Measurements from ENCODE around the gene PRUNE2. TPM values are rescaled to one million over a fixed set of nuclear protein-coding genes. Genes with fewer than 3 reads are reported as not detected.

The PRUNE2 gene
- total RNA-seq, 4 donors from 2014 or later: 3.6 to 16.2 (median 6.4) TPM

DNA sequence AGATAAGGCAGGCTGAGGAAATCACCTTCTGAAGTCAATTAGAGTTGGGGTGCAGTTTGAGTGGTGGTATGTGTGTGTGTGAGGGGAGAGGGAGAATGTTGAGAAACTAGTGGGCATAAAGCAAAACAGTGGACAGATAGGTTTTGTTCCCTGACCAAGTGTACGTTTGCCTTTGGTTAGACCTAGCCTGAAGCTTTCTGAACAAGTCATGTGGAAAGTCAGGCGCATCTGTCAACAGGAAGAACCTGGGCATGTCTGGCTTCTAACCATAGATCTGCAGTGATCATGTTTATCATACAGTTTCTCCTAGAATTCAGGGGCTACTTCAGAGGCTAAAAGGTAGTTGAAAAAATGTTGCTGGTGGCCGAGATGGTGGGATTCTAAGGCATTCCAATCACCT is 284.9 kb downstream of the PRUNE2 start:
- no peaks in the 10 kb centered on the region for H3K27me3 ChIP-seq
- TF ChIP-seq, protein P1, sequence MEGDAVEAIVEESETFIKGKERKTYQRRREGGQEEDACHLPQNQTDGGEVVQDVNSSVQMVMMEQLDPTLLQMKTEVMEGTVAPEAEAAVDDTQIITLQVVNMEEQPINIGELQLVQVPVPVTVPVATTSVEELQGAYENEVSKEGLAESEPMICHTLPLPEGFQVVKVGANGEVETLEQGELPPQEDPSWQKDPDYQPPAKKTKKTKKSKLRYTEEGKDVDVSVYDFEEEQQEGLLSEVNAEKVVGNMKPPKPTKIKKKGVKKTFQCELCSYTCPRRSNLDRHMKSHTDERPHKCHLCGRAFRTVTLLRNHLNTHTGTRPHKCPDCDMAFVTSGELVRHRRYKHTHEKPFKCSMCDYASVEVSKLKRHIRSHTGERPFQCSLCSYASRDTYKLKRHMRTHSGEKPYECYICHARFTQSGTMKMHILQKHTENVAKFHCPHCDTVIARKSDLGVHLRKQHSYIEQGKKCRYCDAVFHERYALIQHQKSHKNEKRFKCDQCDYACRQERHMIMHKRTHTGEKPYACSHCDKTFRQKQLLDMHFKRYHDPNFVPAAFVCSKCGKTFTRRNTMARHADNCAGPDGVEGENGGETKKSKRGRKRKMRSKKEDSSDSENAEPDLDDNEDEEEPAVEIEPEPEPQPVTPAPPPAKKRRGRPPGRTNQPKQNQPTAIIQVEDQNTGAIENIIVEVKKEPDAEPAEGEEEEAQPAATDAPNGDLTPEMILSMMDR (IDR thresholded peaks at IDR 0.05): no peak
- TF ChIP-seq POLR2A (IDR thresholded peaks at IDR 0.05) (no peak), EP300 (IDR thresholded peaks at IDR 0.05) (no peak), POLR2AphosphoS5 (IDR thresholded peaks at IDR 0.05) (no peak)
- DNase-seq (ENCODE audit: low spot score in 2 of 2): no peak
- no peak overlapping the region for H3K27ac ChIP-seq
- WGBS: 73% methylated on average over 3 of the region's 3 CpGs
- no peaks in the 10 kb centered on the region for H3K9me3 ChIP-seq
- H3K4me3 ChIP-seq: no peak overlapping the region
- peaks cover 29% of the 10 kb centered on the region for H3K4me1 ChIP-seq
- no peaks in the 10 kb centered on the region for H3K36me3 ChIP-seq

DNA sequence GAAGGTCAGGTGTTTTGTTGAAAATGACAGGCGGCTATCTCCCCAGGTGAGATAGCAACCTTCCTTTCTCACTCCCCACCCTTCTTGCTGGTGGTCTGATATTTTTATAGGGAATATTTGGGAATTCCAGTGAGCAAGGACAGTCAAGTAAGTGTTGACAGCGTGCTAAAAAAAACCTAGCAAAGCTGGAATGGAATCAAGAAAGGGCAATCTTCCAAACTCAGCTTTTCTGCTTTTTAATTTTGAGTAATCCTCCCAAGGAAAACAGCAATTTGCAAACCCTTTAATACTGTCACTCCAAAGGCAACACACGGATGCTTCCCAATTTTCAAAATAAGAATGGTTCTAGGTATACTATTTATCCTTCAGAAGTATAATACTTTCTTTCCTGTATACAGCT is 285.3 kb downstream of the PRUNE2 start:
- no peaks in the 10 kb centered on the region for H3K9me3 ChIP-seq
- TF ChIP-seq, protein P1 (IDR thresholded peaks at IDR 0.05): no peak
- TF ChIP-seq POLR2AphosphoS5 (IDR thresholded peaks at IDR 0.05) (no peak), POLR2A (IDR thresholded peaks at IDR 0.05) (no peak), EP300 (IDR thresholded peaks at IDR 0.05) (no peak)
- DNase-seq (ENCODE audit: low spot score in 2 of 2): no peak
- H3K4me3 ChIP-seq: no peak overlapping the region
- H3K27me3 ChIP-seq: no peaks in the 10 kb centered on the region
- H3K36me3 ChIP-seq: no peaks in the 10 kb centered on the region
- peaks cover 29% of the 10 kb centered on the region for H3K4me1 ChIP-seq
- WGBS: 38% methylated on average over 3 of the region's 3 CpGs
- H3K27ac ChIP-seq: no peak overlapping the region

DNA sequence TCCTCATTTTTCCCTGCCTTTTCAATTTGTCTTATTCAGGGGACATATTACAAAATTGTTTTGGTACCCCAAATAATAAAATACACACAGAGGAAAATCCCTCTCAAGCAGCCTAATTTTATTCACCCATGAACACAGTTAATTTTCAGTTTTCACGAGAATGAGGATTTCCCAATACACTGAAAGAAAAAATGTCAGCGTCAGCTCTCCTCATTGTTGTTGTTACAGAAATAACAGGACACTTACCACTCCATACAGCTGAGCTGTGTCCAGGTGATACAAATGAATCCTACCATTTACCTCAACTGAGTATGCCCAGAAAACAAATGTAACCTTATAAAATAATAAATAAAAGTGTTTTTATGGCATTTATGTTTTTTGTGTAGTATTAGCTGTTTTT is 286.3 kb downstream of the PRUNE2 start:
- no peak for DNase-seq (ENCODE audit: low spot score in 2 of 2)
- H3K27ac ChIP-seq: peak overlapping the region; percentile 56

DNA sequence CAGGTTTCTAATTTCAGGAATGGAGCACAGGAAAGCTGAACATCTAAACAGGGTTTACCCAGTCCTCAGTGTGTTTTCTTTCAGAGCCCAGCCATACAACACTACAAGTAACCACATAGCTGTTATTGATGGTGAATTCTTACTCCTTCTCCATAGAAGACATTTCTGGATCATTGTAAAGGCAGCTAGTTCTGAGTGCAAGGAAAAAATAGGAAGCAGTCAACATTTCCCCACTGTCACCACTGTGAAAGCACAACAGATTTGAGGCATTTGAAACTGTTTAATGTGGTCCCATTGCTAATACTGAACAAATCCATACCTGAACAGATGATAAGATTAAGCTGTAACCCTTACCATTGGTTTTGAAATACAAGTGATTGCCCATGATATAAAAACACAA is 286.7 kb downstream of the PRUNE2 start:
- Histone ChIP-seq H3K9me3 (no peaks in the 10 kb centered on the region), H3K27me3 (no peaks in the 10 kb centered on the region), H3K27ac (peak overlapping the region; percentile 56), H3K4me3 (no peak overlapping the region), H3K4me1 (peaks cover 29% of the 10 kb centered on the region), H3K36me3 (no peaks in the 10 kb centered on the region)
- TF ChIP-seq POLR2AphosphoS5 (IDR thresholded peaks at IDR 0.05): no peak
- TF ChIP-seq POLR2A (IDR thresholded peaks at IDR 0.05): no peak
- TF ChIP-seq, protein P1 (IDR thresholded peaks at IDR 0.05): no peak
- TF ChIP-seq EP300 (IDR thresholded peaks at IDR 0.05): no peak
- no peak for DNase-seq (ENCODE audit: low spot score in 2 of 2)

More for the DNA sequence above, 286.3 kb downstream of the PRUNE2 start:
- TF ChIP-seq POLR2AphosphoS5 (IDR thresholded peaks at IDR 0.05) (no peak), EP300 (IDR thresholded peaks at IDR 0.05) (no peak), POLR2A (IDR thresholded peaks at IDR 0.05) (no peak)
- TF ChIP-seq, protein P1 (IDR thresholded peaks at IDR 0.05): no peak
- Histone ChIP-seq H3K4me3 (no peak overlapping the region), H3K4me1 (peaks cover 29% of the 10 kb centered on the region), H3K27me3 (no peaks in the 10 kb centered on the region), H3K9me3 (no peaks in the 10 kb centered on the region), H3K36me3 (no peaks in the 10 kb centered on the region)
- 39% methylated on average over 2 of the region's 2 CpGs for WGBS

DNA sequence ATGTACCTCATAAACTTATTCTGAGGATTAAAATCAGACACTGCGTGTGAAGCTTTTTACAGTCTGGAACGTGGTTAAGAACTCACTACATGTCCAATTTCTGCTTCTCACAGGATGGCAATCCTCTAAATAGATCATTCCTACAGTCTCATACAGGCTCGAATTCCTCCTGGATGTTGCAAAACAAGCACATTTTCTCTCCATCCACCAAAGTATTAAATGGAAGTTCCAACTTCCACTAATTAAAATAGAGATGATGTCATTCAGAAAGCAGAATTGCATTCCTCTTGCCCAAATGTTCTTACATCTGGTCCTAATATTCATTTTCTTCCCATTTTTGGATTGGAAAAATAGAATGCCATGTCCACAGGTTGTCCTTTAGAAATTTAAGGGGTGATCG is 287.2 kb downstream of the PRUNE2 start:
- WGBS: 51% methylated on average over 4 of the region's 4 CpGs
- Histone ChIP-seq H3K4me1 (peaks cover 29% of the 10 kb centered on the region), H3K36me3 (no peaks in the 10 kb centered on the region), H3K27ac (peak overlapping the region; percentile 56), H3K9me3 (no peaks in the 10 kb centered on the region), H3K4me3 (no peak overlapping the region), H3K27me3 (no peaks in the 10 kb centered on the region)
- no peak for DNase-seq (ENCODE audit: low spot score in 2 of 2)
- no peak for TF ChIP-seq EP300 (IDR thresholded peaks at IDR 0.05)
- TF ChIP-seq, protein P1 (IDR thresholded peaks at IDR 0.05): no peak
- TF ChIP-seq POLR2AphosphoS5 (IDR thresholded peaks at IDR 0.05): no peak
- no peak for TF ChIP-seq POLR2A (IDR thresholded peaks at IDR 0.05)
